SIG-M5 (cell line): Measurements from ENCODE around the gene TRIM61.
"Not testable (repeated sequence)": the region's sequence is repeated elsewhere in the genome, so short reads cannot be mapped to it uniquely, and the experiment has no call there.

Source experiments
- DNase-seq: peaks from one replicate; lab custom pipeline; 2025; lab: John Stamatoyannopoulos, UW

TRIM61 gene

GRCh38 chr4:164956766-164957643 is 20.5 kb downstream of the TRIM61 start:
- DNase-seq = no peak

DNA sequence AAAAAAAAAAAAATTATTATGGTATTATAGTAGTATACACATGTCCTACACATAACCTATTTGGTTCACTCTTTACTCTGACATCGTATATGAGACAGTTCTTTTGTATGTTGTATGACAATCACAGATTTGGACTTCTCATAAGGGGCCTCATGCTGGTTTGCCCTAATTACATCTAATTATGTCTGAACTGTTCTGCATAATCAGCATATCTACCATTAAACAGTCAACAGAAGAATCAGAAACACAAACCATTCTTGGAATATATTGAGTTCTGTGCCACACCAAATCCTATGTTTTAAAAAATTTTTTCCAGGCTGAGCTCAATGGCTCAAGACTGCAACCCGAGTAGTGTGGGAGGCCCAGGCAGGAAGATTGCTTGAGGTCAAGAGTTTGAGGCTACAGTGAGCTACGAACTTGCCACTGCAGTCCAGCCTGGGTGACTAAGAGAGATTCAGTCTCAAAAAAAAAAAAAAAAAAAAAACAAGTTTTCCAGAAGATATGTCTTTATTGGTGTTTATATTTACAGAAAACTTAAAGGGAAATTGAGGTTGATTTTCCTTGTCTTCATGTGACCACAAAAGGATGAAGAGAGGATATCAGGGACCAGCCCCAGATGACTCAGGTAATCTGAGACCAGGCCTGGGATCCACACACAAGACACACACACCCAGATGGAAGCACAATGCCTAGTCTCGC is 22.2 kb downstream of the TRIM61 start:
- no peak for DNase-seq

- no peak for DNase-seq
These were observed 24.9 kb downstream of the TRIM61 start for GRCh38 chr4:164952551-164952950.

DNA sequence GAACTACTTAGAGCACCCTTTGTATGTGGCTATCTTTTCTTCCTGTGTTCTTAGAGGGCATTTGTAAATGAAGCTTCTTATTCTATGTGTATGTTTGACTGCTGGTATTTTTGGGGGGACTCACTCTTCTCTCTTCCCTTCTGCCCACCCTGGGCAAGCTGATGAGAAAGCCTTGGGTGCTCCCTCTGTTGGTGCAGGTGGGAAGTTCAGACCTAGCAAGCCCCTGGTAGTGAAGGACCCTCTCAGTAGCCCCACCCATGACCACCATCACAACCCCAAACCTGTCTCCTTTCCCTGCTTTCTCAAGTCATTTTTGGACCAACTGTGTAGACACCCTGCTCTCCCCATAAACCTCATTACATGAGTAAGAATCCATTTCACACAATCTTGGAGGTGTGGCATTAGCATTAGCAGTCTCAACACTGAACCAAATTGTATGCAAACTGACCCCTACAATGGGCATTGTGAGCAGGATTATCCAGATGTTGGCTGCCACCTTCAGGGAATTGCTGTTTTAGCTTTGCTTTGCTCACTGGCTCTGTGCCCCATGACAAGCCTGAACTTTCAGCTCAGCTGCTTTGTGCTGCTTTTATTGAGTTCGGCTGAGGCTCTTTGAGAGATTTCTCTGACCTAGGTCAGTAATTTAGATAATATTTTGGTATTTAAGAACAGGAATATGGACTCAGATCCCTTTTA is 27.9 kb downstream of the TRIM61 start:
- no peak for DNase-seq

DNA sequence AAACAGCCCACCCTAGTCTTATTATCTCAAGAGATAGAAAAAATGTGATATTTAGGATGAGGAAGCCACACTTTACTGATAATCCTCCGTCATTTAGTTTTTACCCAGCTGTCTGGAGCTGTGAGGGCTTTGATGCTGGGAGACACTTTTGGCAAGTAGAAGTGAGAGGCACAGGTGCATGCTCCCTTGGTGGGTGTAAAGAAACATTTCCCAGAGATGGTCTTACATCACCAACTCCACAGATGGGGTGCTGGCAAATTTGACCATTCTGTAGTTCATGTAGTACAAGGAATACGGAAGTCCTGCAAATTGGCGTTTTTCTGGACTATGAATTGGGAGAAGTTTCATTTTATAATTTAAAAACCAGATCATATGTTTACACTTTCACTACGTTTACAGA is 28.5 kb downstream of the TRIM61 start:
- DNase-seq = no peak

GRCh38 chr4:164948006-164948405 is 29.5 kb downstream of the TRIM61 start:
- not testable (repeated sequence) for DNase-seq

GRCh38 chr4:164946810-164947209 is 30.6 kb downstream of the TRIM61 start:
- no peak for DNase-seq

GRCh38 chr4:164945146-164945545 is 32.3 kb downstream of the TRIM61 start:
- no peak for DNase-seq

- no peak for DNase-seq
These were observed 34.3 kb downstream of the TRIM61 start for GRCh38 chr4:164943192-164943591.

DNA sequence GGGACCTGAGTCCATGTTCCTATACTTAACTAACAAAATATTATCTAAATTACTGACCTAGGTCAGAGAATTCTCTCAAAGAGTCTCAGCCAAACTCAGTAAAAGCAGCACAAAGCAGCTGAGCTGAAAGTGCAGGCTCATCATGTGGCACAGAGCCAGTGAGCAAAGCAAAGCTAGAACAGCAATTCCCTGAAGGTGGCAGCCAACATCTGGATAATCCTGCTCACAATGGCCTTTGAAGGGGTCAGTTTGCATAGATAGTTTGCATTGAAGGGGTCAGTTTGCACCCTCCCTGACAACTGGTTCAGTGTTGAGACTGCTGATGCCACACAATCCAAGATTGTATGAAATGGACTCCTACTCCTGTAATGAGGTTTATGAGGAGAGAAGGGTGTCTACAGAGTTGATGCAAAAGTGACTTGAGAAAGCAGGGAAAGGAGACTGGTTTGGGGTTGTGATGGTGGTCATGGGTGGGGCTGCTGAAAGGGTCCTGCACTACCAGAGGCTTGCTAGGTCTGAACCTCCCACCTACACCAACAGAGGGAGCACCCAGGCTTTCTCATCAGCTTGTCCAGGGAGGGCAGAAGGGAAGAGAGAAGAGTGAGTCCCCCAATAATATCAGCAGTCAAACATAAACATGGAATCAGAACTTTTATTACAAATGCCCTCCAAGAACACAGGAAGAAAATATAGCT is 39.7 kb downstream of the TRIM61 start:
- DNase-seq = no peak

- not testable (repeated sequence) for DNase-seq
These were observed 41.4 kb downstream of the TRIM61 start for GRCh38 chr4:164935865-164936606.

DNA sequence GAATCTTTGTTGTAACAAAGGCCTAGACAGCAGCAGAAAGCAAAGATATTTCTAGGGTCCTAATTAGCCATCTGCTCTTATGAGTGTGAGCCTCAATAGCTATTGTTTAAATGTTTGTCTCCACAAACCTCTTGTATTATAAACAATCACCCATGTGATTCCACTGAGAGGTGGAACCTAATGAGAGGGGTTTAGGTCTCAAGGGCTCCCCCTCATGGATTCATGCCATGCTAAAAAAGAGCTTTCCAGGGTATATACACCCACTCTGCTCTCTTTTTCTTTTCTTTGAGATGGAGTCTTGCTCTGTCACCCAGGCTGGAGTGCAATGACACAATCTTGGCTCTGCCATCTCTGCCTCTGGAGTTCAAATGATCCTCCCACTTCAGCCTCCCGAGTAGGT is 42.1 kb downstream of the TRIM61 start:
- DNase-seq = no peak

- no peak for DNase-seq
These were observed 44.2 kb downstream of the TRIM61 start for GRCh38 chr4:164933244-164933643.

GRCh38 chr4:164931551-164932324 is 45.7 kb downstream of the TRIM61 start:
- no peak for DNase-seq

- no peak for DNase-seq
These were observed 46.8 kb downstream of the TRIM61 start for GRCh38 chr4:164930647-164931046.

DNA sequence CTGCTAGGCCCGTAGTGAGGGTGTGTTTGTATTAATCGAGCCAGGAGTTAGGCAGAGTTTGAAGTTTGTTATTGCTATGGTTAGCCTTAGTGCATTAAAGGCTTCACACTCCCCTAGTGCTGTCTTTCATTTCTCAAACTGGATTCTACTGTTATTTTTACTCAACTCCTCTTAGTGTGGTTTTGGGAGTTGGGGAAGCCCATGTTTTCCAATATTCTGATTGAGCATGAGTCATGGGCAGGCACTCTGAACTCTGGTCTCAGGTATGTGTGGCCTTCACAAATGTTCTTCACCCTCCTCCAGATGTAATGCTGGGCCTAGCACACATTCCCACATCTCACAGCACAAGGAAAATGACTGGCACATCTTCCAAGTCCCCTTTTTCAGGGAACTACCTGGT is 50.4 kb downstream of the TRIM61 start:
- DNase-seq = not testable (repeated sequence)

DNA sequence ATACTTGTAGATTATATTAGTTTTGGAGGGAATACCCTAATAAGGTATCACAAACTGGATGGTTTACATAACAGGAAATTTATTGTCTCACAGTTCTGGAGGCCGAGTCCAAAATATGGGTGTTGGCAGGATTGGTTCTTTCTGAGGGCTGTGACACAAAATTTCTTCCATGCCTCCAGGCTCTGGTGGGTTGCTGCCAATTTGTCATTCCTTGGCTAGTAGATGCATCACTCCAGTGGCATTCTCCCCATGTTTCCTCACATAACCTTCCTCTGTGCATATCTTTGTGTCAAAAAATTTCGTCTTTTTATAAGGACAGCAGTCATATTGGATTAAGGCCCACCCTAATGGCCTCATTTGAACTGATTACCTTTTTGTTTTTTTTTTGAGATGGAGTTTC is 51.2 kb downstream of the TRIM61 start:
- DNase-seq = no peak

DNA sequence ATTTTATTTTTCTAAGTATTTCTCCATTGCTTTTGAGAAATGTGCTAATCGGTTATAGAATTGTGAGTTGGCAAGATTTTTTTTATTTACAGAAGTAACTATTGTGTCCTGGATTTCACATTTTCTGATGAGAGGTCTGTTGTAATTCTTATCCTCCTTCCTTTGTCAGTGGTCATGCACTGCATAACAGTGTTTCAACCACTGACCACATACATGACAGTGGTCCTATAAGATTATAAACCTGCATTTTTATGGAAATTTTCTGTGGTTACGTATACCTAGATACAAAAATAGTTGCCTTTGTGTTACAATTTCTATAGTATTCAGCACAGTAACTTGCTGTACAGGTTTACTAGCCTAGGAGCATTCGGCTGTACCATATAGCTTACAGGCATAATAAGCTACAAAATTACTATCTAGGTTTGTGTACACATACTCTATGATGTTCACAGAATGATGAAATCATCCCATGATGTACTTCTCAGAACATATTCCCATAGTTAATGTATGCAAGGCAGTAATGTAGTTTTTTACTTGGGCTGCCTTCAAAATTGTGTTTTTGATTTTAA is 52.7 kb downstream of the TRIM61 start:
- DNase-seq = no peak

GRCh38 chr4:164918956-164919355 is 58.5 kb downstream of the TRIM61 start:
- no peak for DNase-seq
